Astrocyte (in vitro differentiated cells and primary cell): ENCODE measurements around the gene CISD3. TPM values are rescaled to one million over a fixed set of nuclear protein-coding genes. Genes with fewer than 3 reads are reported as not detected.

Experiments used
- DNase-seq: peaks from one replicate; pipeline ENCODE4 v3.0.0-alpha.2; 2010; ENCODE audit warnings: low read depth
- FAIRE-seq: peaks from 2 replicates; lab custom pipeline; 2011; peaks lifted over from hg19 to GRCh38; lab: Jason Lieb, UNC
- H2AFZ ChIP-seq: 2 replicates; pipeline ENCODE4 v1.6.0; 2012; ENCODE audit warnings: low read depth, low read length, inconsistent platforms
- H3K27ac ChIP-seq: 2 replicates; pipeline ENCODE4 v1.5.1; 2011; ENCODE audit warnings: low read depth, low read length, inconsistent platforms
- H3K27me3 ChIP-seq: 2 replicates; pipeline ENCODE4 v1.6.0; 2011; ENCODE audit warnings: low read length, inconsistent platforms; ENCODE audit not compliant: insufficient read depth
- H3K36me3 ChIP-seq: 2 replicates; pipeline ENCODE4 v1.5.1; 2011; ENCODE audit warnings: low read length, inconsistent platforms; ENCODE audit not compliant: insufficient read depth
- H3K4me1 ChIP-seq: 2 replicates; pipeline ENCODE4 v1.5.1; 2011; ENCODE audit warnings: low read length, inconsistent platforms; ENCODE audit not compliant: insufficient read depth
- H3K4me2 ChIP-seq: 2 replicates; pipeline ENCODE4 v1.6.0; 2012; ENCODE audit warnings: low read length, inconsistent platforms
- H3K4me3 ChIP-seq: 2 replicates; pipeline ENCODE4 v1.5.1; 2011; ENCODE audit warnings: low read depth, mild to moderate bottlenecking, low read length, inconsistent platforms; ENCODE audit not compliant: insufficient read depth
- H3K79me2 ChIP-seq: 2 replicates; pipeline ENCODE4 v1.6.0; 2012; ENCODE audit warnings: mild to moderate bottlenecking, low read length, inconsistent platforms; ENCODE audit not compliant: insufficient read depth
- H3K9ac ChIP-seq: 2 replicates; pipeline ENCODE4 v1.6.0; 2012; ENCODE audit warnings: mild to moderate bottlenecking, low read length, inconsistent platforms
- H3K9me3 ChIP-seq: 2 replicates; pipeline ENCODE4 v1.5.1; 2012; ENCODE audit warnings: low read depth, mild to moderate bottlenecking, low read length, inconsistent platforms; ENCODE audit not compliant: insufficient read depth
- H4K20me1 ChIP-seq: 2 replicates; pipeline ENCODE4 v1.6.0; 2012; ENCODE audit warnings: low read length, inconsistent platforms; ENCODE audit not compliant: insufficient read depth
- H3K27ac Mint-ChIP-seq: one replicate; pipeline ENCODE4 v1.8.0; 2021; ENCODE audit warnings: mild to moderate bottlenecking, mixed read lengths; ENCODE audit not compliant: unreplicated experiment
- H3K27me3 Mint-ChIP-seq: one replicate; pipeline ENCODE4 v1.8.0; 2021; ENCODE audit warnings: low read depth, mixed read lengths; ENCODE audit not compliant: unreplicated experiment
- H3K36me3 Mint-ChIP-seq: one replicate; pipeline ENCODE4 v1.8.0; 2021; ENCODE audit warnings: low read depth, mixed read lengths; ENCODE audit not compliant: unreplicated experiment
- H3K4me1 Mint-ChIP-seq: one replicate; pipeline ENCODE4 v1.8.0; 2021; ENCODE audit warnings: low read depth, mixed read lengths; ENCODE audit not compliant: unreplicated experiment
- H3K4me3 Mint-ChIP-seq: one replicate; pipeline ENCODE4 v1.8.0; 2021; ENCODE audit warnings: mild to moderate bottlenecking, moderate library complexity, mixed read lengths; ENCODE audit not compliant: unreplicated experiment
- H3K9me3 Mint-ChIP-seq: one replicate; pipeline ENCODE4 v1.8.0; 2021; ENCODE audit warnings: mild to moderate bottlenecking, mixed read lengths; ENCODE audit not compliant: unreplicated experiment
- CTCF ChIP-seq: IDR thresholded peaks from 2 replicates; pipeline ENCODE4 v1.5.1; 2011; ENCODE audit warnings: low read depth, mild to moderate bottlenecking, inconsistent platforms, low read length, moderate library complexity; ENCODE audit not compliant: insufficient read depth
- EZH2 ChIP-seq: IDR thresholded peaks from 2 replicates; pipeline ENCODE4 v1.6.1; 2012; ENCODE audit warnings: mild to moderate bottlenecking, low read length, inconsistent platforms; ENCODE audit not compliant: insufficient read depth
- total RNA-seq: library from RNA; stranded (reverse); gene quantifications from 2 replicates; pipeline ENCODE4 v1.2.1, GENCODE V29; 2021

CISD3 gene
- total RNA-seq, 1 donor from 2014 or later = 12.0 TPM

- Histone ChIP-seq H3K27me3 (no peaks in the 10 kb centered on the region), H3K4me1 (peaks cover 14% of the 10 kb centered on the region), H2AFZ (no peak overlapping the region), H3K4me3 (no peak overlapping the region), H3K79me2 (peaks cover 43% of the 10 kb centered on the region), H3K9me3 (no peaks in the 10 kb centered on the region), H3K9ac (no peak overlapping the region), H3K4me2 (no peak overlapping the region), H3K27ac (no peak overlapping the region), H3K36me3 (peaks cover 17% of the 10 kb centered on the region), H4K20me1 (peaks cover 84% of the 10 kb centered on the region)
- DNase-seq = no peak
- Mint-ChIP-seq H3K27me3 (no peaks in the 10 kb centered on the region), H3K36me3 (peaks cover 15% of the 10 kb centered on the region), H3K9me3 (no peaks in the 10 kb centered on the region), H3K4me1 (peaks cover 11% of the 10 kb centered on the region), H3K4me3 (no peak overlapping the region), H3K27ac (no peak overlapping the region)
- TF ChIP-seq EZH2 = no peak
- no peak for TF ChIP-seq CTCF
- FAIRE-seq = no peak
These were observed 8.0 kb downstream of the CISD3 start for GRCh38 chr17:38738007-38738662.

- H4K20me1 ChIP-seq = peaks cover 84% of the 10 kb centered on the region
- H3K79me2 ChIP-seq = peaks cover 49% of the 10 kb centered on the region
- no peak overlapping the region for H3K27ac ChIP-seq
- Mint-ChIP-seq H3K4me1 (peaks cover 12% of the 10 kb centered on the region), H3K9me3 (no peaks in the 10 kb centered on the region), H3K27me3 (no peaks in the 10 kb centered on the region), H3K4me3 (no peak overlapping the region), H3K27ac (peak overlapping the region; percentile 26), H3K36me3 (peaks cover 11% of the 10 kb centered on the region)
- no peaks in the 10 kb centered on the region for H3K9me3 ChIP-seq
- FAIRE-seq (no peak), DNase-seq (no peak)
- no peak overlapping the region for H3K4me3 ChIP-seq
- peaks cover 14% of the 10 kb centered on the region for H3K4me1 ChIP-seq
- H3K27me3 ChIP-seq = no peaks in the 10 kb centered on the region
- H3K36me3 ChIP-seq = peaks cover 17% of the 10 kb centered on the region
- H3K9ac ChIP-seq = no peak overlapping the region
- no peak for TF ChIP-seq CTCF
- no peak for TF ChIP-seq EZH2
- no peak overlapping the region for H3K4me2 ChIP-seq
- H2AFZ ChIP-seq = no peak overlapping the region
These were observed 8.5 kb downstream of the CISD3 start for GRCh38 chr17:38738686-38739085.

GRCh38 chr17:38739305-38739704 is 9.2 kb downstream of the CISD3 start:
- no peak overlapping the region for H2AFZ ChIP-seq
- H3K27ac ChIP-seq = no peak overlapping the region
- no peaks in the 10 kb centered on the region for H3K27me3 ChIP-seq
- no peak overlapping the region for H3K4me2 ChIP-seq
- H3K36me3 ChIP-seq = peaks cover 17% of the 10 kb centered on the region
- no peaks in the 10 kb centered on the region for H3K9me3 ChIP-seq
- H3K4me1 ChIP-seq = peaks cover 14% of the 10 kb centered on the region
- peaks cover 84% of the 10 kb centered on the region for H4K20me1 ChIP-seq
- no peak overlapping the region for H3K4me3 Mint-ChIP-seq
- DNase-seq = no peak
- H3K4me3 ChIP-seq = no peak overlapping the region
- no peak overlapping the region for H3K9ac ChIP-seq
- peaks cover 8% of the 10 kb centered on the region for H3K36me3 Mint-ChIP-seq
- H3K79me2 ChIP-seq = peaks cover 55% of the 10 kb centered on the region
- no peak overlapping the region for H3K27ac Mint-ChIP-seq
- TF ChIP-seq CTCF (no peak), EZH2 (no peak)
- peaks cover 13% of the 10 kb centered on the region for H3K4me1 Mint-ChIP-seq
- no peaks in the 10 kb centered on the region for H3K27me3 Mint-ChIP-seq
- H3K9me3 Mint-ChIP-seq = no peaks in the 10 kb centered on the region
- no peak for FAIRE-seq
